ENCODE data around the gene HNRNPUL1. TPM values are rescaled to one million over a fixed set of nuclear protein-coding genes. Genes with fewer than 3 reads are reported as not detected.

HNRNPUL1 gene
- total RNA-seq, 4 donors from 2014 or later, result 98.1 to 127 (median 113) TPM

DNA sequence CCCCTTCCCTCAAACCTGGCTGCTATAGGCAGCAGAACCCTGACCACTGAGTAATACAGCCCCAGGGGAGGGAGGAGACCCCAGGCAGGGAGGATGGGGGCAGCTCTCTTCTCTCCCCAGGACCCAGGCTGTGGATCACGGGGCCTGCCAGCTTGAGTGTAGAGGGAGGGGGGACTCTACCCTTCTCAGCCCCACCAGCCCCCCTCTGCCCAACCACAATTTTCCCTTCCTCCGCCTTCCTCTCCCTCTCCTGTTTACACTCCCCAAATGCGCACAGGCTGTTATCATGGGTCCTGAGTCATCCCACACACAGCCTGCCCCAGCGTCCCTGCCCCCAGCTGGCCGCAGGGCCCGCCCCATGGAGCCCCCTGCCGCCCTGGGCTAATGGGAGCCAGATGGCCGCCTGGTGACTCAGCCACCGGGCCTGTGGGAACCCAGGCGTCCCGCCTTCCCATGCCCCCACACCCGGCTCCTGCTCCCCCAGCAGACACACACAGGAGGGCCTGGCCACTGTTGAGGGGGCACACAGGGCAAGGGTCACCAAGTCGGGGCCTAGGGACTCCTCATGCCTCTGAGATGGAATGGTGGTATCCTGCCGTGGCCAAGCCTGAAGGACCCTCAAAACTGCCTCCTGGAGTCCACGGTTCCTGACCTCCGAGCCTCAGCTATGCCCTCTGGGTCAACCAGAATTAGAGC is 59.4 kb downstream of the HNRNPUL1 start:
- DNase-seq, result no peak
- Histone ChIP-seq H3K9me3 (no peaks in the 10 kb centered on the region), H3K4me1 (peaks cover 50 to 77% (median 68%) of the 10 kb centered on the region in 3 donors), H3K27ac (peak overlapping the region; percentile 59 to 93 (median 87)), H3K36me3 (peaks cover 14 to 47% (median 21%) of the 10 kb centered on the region in 3 donors), H3K27me3 (no peaks in the 10 kb centered on the region), H3K4me3 (no peak overlapping the region)
- intact Hi-C loops (cut with DNase I), result no loop called here
- TF ChIP-seq CTCF (IDR thresholded peaks at IDR 0.05) (no peak), POLR2A (IDR thresholded peaks at IDR 0.05) (no peak)
- WGBS, 2 donors, result 27 to 44% methylated on average over 4 to 5 of the region's 16 CpGs

DNA sequence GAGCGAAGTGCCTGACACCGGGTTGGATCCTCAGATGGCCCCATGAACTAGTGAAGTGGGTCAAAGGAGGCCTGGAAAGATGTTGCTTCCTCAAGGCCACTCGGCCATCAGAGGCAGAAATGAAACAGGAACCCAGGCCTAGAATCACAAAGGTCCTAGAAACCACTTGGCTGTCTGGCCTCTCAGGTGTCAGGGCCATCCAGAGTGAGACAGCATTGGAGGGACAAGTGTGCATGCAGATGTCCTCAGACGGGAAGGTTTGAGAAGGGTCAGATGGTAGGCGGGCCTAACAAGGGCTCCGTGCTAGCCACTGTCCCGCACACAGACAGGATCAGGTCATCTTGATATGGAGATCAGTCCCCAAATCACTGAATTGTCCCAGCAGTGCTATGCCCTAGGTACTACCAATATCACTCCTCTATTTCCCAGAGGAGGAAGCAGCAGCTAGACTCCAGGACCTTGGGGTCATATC is 60.1 kb downstream of the HNRNPUL1 start:
- Histone ChIP-seq H3K27ac (peak overlapping the region; percentile 59 to 93 (median 87)), H3K9me3 (no peaks in the 10 kb centered on the region), H3K27me3 (no peaks in the 10 kb centered on the region), H3K4me1 (peaks cover 57 to 84% (median 75%) of the 10 kb centered on the region in 3 donors), H3K4me3 (no peak overlapping the region), H3K36me3 (peaks cover 14 to 42% (median 19%) of the 10 kb centered on the region in 3 donors)
- intact Hi-C loops (cut with DNase I), result no loop called here
- no peak for TF ChIP-seq CTCF (IDR thresholded peaks at IDR 0.05)
- TF ChIP-seq POLR2A (IDR thresholded peaks at IDR 0.05), result no peak
- DNase-seq, result no peak
- 70% methylated on average over 3 to 7 of the region's 7 CpGs for whole genome bisulfite sequencing, 2 donors

DNA sequence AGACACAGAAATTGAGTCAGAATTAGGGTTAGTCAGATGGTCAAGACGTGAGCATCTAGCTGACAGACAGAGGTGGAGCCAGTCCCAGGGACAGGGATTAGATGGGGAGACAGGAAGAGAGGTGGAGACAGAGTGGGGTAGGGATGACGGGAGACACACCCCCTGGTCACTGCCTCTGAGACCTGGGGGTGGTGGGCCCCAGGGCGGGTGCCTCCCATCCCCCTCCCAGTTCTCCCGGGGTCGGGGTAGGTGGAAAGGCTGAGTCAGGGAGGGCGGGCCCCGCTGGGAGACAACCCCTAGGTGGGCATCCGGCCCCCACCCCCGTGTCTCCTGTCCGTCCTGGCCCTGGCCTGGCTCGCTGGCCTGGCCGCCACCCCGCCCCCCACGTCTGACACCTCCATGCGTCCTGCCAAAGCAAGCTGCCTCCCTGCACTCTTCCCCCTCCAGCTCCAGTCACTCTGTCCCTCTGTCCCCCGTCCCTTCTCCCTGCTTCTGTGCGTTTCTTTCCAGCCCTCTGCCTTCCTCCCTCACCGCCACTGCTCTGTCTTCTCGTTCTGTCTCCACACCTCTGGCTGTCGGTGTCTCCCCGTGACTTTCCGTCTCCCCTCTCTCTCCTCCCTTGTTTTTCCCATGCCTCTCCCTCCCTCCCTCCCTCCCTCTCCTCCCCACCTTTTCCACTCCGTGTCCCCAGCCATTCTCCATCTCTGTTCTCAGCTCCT is 60.9 kb downstream of the HNRNPUL1 start:
- Histone ChIP-seq H3K36me3 (peaks cover 7 to 42% (median 12%) of the 10 kb centered on the region in 3 donors), H3K4me3 (peak overlapping the region in 3 of 4 donors; percentile 15 to 53 (median 24)), H3K27me3 (no peaks in the 10 kb centered on the region), H3K4me1 (peaks cover 60 to 88% (median 75%) of the 10 kb centered on the region in 3 donors), H3K9me3 (no peaks in the 10 kb centered on the region), H3K27ac (peak overlapping the region; percentile 59 to 93 (median 87))
- intact Hi-C loops (cut with DNase I), result no loop called here
- DNase-seq, result no peak
- TF ChIP-seq CTCF (IDR thresholded peaks at IDR 0.05), result no peak
- peak in 1 of 4 donors; percentile 13 for TF ChIP-seq POLR2A (IDR thresholded peaks at IDR 0.05)
- 21 to 23% methylated on average over 16 to 21 of the region's 23 CpGs for WGBS, 2 donors

DNA sequence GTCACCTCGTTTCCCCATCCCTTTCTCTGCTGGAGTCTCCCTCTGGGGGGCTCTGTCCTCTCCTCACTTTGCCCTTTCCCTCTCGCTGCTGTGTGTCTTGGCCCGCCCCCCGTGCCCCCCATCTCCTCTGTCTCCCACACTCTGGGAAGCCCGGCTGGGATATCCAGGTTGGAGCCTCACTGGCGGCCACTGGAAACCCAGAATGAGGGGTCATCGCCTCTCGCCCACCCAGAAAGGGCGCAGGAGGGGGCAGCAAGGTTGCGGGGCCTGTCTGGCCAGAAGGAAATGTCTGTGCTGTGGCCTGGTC is 61.4 kb downstream of the HNRNPUL1 start:
- peak overlapping the region in 3 of 4 donors; percentile 15 to 53 (median 24) for H3K4me3 ChIP-seq
- no peak for TF ChIP-seq CTCF (IDR thresholded peaks at IDR 0.05)
- no peaks in the 10 kb centered on the region for H3K27me3 ChIP-seq
- DNase-seq, result no peak
- 13 to 17% methylated on average over 1 of the region's 10 CpGs for WGBS, 2 donors
- H3K36me3 ChIP-seq, result peaks cover 5 to 42% (median 7%) of the 10 kb centered on the region in 3 donors
- H3K9me3 ChIP-seq, result no peaks in the 10 kb centered on the region
- peak overlapping the region; percentile 59 to 93 (median 87) for H3K27ac ChIP-seq
- intact Hi-C loops (cut with DNase I), result no loop called here
- peaks cover 60 to 94% (median 75%) of the 10 kb centered on the region in 3 donors for H3K4me1 ChIP-seq
